HFF-Myc (cell line): ENCODE data around the gene DHX57.
"Not testable (repeated sequence)": the region's sequence is repeated elsewhere in the genome, so short reads cannot be mapped to it uniquely, and the experiment has no call there.

Experiments used
- DNase-seq: peaks from one replicate; pipeline ENCODE4 v3.0.0-alpha.2; 2011; ENCODE audit warnings: low read depth; ENCODE audit errors: extremely low read depth
- H3K4me3 ChIP-seq: replicated peaks from 2 replicates; pipeline ENCODE4 v1.5.1; 2011; ENCODE audit warnings: low read depth, mild to moderate bottlenecking, control low read depth, low read length
- CTCF ChIP-seq: IDR thresholded peaks from 2 replicates; pipeline ENCODE4 v1.5.1; 2012; ENCODE audit warnings: mild to moderate bottlenecking, low read depth, low read length, control low read depth; ENCODE audit errors: missing control alignments

DHX57 gene

GRCh38 chr2:38763228-38763627 lies 112.5 kb downstream of the DHX57 start:
- DNase-seq = no peak
- no peak for TF ChIP-seq CTCF
- H3K4me3 ChIP-seq = no peak overlapping the region

GRCh38 chr2:38755891-38756290 lies 119.8 kb downstream of the DHX57 start:
- not testable (repeated sequence) for H3K4me3 ChIP-seq, DNase-seq

DNA sequence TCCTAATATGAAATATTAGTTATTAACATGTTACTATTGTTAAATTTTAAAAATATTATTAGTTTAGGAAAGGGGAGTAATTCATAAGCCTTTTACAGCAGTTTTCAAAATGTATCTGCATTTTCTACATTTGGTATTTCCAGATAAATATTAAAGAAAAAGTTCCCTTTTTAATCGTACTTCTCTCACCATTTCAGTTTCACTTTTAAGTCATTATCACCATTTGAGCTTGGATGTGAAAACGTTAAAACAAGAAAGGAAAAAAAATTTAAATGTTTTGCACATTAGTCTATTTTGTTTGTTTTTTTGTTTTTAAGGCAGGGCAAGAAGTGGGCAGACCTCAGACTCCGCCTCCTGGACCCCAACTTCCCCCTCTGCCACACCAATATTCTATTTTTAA lies 121.2 kb downstream of the DHX57 start:
- no peak for TF ChIP-seq CTCF
- no peak overlapping the region for H3K4me3 ChIP-seq
- no peak for DNase-seq

DNA sequence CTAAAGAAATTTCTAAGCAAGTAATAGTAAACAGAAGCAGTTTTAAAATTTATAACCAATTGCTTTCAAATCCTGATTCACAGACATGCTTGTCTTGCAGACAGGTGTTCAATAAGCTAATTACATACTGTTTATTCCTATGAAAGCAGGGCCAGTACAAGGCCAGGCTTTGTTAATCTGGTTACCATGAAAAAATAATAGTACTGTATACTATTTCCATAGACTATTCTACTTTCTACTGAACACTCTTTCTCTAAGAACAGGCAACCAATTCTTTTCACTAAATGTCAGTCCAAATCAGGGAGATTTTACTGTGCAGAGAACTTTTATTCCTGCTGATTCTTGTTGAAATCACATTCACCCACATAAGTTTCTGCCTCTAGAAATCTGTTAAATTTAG lies 121.7 kb downstream of the DHX57 start:
- no peak for DNase-seq
- no peak for TF ChIP-seq CTCF
- no peak overlapping the region for H3K4me3 ChIP-seq

- TF ChIP-seq CTCF = no peak
Observed at GRCh38 chr2:38751596-38752410, 123.9 kb downstream of the DHX57 start.

DNA sequence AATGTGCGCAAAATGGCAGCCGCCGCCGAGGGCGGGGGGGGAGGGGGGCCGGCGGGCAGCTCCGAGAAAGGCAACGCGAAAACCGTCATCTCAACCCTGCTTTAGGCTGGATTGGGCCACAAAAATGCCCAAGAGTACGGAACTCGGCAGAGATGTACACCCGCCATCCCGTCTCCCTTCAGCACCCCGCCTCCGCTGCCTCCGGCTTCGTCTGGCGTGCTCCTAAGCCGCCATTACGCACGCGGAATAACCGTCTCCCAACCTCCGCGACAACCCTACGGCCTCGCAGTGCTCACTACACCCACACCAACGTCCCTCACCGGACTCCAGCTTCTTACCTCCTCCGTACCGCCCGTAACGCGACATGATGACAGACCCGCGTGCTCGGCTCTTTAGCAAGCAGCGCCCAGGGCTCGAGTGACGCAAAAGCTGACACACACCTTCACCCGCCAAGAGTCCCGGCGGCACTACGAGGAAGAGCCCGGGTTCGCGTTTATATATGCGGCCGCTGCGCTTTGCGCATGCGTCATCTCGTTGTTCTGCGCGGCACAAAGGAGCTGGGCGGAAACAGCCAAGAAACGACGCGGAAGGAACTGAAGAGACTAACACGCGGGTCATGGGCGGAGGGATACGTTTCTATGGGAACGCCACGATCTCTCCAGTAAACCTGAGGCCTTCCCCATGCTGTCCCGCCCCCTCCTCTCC lies 124.7 kb downstream of the DHX57 start, which contains the start of gene SRSF7:
Gene SRSF7, minus strand, starts transcription at position 471 of the 705 bp plus-strand sequence. Its CDS starts 105 bp downstream, at position 366.
- H3K4me3 ChIP-seq = peak within 1 kb of the TSS; percentile 68
- TF ChIP-seq CTCF = no peak
- peak; percentile 99 for DNase-seq

More at GRCh38 chr2:38751596-38752410, 123.9 kb downstream of the DHX57 start:
- H3K4me3 ChIP-seq = peak overlapping the region; percentile 68
- no peak for DNase-seq
